GM12801 (cell line): ENCODE data around the gene PHACTR3.

Experiments used
- TF ChIP-seq, protein P1 (sequence below): IDR thresholded peaks from one replicate; pipeline ENCODE4 v1.5.1; 2011; ENCODE audit warnings: control low read depth; ENCODE audit not compliant: insufficient read length; ENCODE audit errors: extremely low read depth

Gene PHACTR3

DNA sequence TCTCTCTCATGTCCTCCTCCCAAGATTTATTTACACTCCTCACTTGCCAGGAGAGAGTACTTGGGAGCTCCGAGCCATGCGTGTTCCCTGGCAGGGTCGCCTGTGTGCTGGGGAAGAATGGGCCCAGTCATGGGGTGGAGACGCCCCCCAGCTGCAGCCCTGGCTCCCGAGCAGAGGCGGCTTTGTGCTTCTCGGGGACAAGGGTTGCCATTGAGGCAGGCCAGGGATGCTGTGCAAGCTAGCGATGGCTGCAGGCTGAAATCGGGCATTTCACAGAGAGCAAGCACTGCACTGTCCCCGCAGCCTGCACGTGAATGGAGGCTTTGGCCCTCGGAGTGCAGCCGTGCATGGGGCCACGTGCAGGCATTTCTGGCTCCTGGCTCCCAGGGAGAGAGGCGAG lies 23.8 kb downstream of the PHACTR3 start:
- TF ChIP-seq, protein P1, sequence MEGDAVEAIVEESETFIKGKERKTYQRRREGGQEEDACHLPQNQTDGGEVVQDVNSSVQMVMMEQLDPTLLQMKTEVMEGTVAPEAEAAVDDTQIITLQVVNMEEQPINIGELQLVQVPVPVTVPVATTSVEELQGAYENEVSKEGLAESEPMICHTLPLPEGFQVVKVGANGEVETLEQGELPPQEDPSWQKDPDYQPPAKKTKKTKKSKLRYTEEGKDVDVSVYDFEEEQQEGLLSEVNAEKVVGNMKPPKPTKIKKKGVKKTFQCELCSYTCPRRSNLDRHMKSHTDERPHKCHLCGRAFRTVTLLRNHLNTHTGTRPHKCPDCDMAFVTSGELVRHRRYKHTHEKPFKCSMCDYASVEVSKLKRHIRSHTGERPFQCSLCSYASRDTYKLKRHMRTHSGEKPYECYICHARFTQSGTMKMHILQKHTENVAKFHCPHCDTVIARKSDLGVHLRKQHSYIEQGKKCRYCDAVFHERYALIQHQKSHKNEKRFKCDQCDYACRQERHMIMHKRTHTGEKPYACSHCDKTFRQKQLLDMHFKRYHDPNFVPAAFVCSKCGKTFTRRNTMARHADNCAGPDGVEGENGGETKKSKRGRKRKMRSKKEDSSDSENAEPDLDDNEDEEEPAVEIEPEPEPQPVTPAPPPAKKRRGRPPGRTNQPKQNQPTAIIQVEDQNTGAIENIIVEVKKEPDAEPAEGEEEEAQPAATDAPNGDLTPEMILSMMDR, result no peak

DNA sequence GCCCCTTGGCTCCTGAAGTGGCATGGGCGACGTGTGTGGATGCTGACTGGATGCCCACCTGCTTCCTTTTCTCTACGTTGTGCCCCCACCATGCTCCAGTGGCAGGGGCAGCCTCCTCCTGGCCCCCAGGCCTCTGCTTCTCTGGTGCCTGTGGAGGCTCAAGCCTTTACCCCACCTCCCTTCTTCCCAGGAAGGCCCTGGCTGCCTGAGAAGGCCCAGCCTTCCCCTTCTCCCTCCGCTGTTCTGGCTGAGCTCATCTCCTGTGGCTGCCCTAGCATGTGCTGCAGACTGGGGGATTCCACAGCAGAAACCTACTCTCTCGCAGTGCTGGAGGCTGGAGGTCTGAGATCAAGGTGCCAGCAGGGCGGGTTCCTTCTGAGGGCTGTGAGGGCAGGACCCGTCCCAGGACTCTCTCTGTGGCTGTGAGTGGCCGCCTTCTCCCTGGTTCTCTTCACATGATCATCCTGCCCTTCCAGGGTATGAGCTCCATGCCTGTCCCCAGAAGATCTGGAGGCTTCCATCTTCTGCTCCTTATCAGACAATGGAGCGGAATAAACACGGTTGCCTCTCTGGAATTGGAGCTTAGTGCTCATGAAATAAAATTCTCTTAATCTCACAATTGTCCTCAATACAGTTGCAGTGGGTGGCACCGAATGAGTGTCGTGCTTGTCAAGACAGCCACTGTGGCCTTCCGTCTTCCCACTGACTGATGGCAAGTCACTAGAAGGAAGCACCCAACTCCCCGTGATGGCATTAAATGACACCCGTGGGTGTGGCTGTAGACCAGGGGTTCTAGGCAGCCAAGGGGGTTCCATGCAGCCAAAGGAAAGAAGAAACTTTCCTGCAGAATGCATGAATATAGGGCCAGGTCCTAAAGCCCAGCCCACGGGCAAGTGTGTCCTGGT lies 25.1 kb downstream of the PHACTR3 start:
- TF ChIP-seq, protein P1, result no peak

DNA sequence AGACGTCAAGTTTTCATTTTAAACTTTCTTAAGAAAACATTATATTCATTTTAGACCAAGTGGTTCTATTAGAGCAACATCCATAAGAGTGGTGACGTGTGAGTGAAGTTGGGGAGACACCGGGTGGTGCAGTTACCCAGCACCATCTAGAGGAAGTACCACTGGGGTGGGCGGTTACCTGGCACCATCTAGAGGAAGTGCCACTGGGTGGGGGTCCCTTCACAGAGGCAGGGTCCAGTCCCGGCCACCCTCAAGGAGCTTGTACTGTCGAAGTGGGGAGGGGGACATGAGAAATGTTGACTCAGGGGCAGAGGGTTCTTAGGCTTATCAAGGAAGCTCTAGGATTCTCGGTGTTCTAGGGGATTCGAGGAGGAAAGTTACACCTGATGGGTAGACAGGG lies 26.2 kb downstream of the PHACTR3 start:
- TF ChIP-seq, protein P1, result no peak

GRCh38 chr20:59631751-59632540 lies 27.6 kb downstream of the PHACTR3 start:
- TF ChIP-seq, protein P1, result no peak

DNA sequence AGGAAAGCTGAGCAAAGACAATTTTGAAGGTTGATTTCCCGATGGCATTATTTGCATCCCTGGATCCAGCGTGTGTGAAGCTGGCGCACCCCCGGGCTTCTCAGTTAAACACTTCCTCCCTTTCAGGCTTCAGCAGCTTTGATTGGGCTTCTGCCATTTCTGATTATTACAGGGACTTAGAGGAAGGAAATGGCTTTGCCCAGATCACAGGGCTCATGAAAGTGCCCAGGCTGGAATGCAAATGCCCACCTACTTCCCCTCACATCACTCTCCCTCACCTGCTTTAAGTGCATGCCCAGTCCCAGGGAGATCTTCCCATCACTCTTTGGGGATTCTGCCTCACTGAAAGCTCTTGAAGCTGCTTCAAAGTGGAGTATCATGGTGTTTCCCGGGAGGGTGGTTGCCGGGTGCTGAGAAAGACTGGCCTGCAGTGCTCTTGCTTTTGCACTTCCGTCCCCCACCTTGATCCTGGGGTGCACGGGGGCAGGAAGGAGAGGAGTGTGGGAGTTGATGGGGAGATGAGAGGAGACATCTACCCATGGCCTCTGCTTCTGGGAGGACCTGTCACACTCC lies 28.3 kb downstream of the PHACTR3 start:
- TF ChIP-seq, protein P1, result no peak

DNA sequence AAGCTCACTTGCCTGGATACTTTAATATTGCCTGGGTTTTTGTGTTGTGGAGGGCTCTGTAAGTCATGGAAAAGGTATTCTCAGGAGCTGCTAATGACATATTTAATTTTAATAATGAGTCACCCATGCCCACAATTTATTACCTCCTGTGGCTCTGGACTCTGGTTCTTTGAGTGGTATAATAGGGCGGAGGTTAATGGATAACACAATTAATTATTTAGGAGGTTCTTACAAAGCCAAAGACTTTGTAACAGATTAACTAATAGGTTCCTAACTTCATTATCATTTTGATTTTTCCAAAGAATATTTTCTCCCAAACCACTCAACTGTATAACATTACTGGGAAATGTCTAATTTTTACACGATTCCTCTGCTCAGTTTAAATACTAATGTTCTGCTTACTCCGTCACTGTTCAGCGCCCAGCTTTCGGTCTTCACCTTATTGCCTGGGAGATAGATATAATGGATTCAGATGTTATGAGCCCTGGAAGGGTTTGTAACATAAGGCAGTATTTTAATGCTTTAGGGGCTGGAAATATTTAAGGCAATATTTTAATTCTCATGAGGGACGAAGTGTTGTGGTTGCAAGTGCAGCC lies 29.4 kb downstream of the PHACTR3 start:
- TF ChIP-seq, protein P1, result no peak
